GM10266 (cell line): Measurements from ENCODE around the gene ANKRD17.
"Not testable (repeated sequence)": the region's sequence is repeated elsewhere in the genome, so short reads cannot be mapped to it uniquely, and the experiment has no call there.

Experiments
- DNase-seq: peaks from one replicate; pipeline ENCODE4 v3.0.0; 2012; ENCODE audit errors: extremely low spot score
- CTCF ChIP-seq: IDR thresholded peaks from 2 replicates; pipeline ENCODE4 v1.5.1; 2012; ENCODE audit warnings: mild to moderate bottlenecking, low read depth; ENCODE audit not compliant: control insufficient read depth, insufficient read depth; ENCODE audit errors: missing control alignments

Gene ANKRD17

GRCh38 chr4:73213916-73214653, 44.5 kb downstream of the ANKRD17 start:
- TF ChIP-seq CTCF: no peak
- DNase-seq: no peak

- no peak for TF ChIP-seq CTCF
- no peak for DNase-seq
Measured at GRCh38 chr4:73212982-73213730, 45.4 kb downstream of the ANKRD17 start.

GRCh38 chr4:73211968-73212367, 46.6 kb downstream of the ANKRD17 start:
- no peak for DNase-seq
- no peak for TF ChIP-seq CTCF

- DNase-seq: no peak
Measured at GRCh38 chr4:73208376-73208775, 50.2 kb downstream of the ANKRD17 start.

GRCh38 chr4:73206236-73206635, 52.4 kb downstream of the ANKRD17 start:
- DNase-seq: no peak
- TF ChIP-seq CTCF: no peak

More at GRCh38 chr4:73208376-73208775, 50.2 kb downstream of the ANKRD17 start:
- TF ChIP-seq CTCF: no peak

GRCh38 chr4:73205482-73205881, 53.1 kb downstream of the ANKRD17 start:
- no peak for TF ChIP-seq CTCF
- DNase-seq: no peak

- DNase-seq: not testable (repeated sequence)
Measured at GRCh38 chr4:73203976-73204375, 54.6 kb downstream of the ANKRD17 start.

- no peak for DNase-seq
- no peak for TF ChIP-seq CTCF
Measured at GRCh38 chr4:73197220-73197619, 61.4 kb downstream of the ANKRD17 start.
